ENCODE results near the gene MAPKAP1. TPM values are rescaled to one million over a fixed set of nuclear protein-coding genes. Genes with fewer than 3 reads are reported as not detected.

The MAPKAP1 gene
- total and polyA plus RNA-seq, 9 of the 15 experiments (the other 6 are each of a cell fraction or from before 2014, with no cell fraction given), result 2.6 to 82.1 (median 61.1) TPM

DNA sequence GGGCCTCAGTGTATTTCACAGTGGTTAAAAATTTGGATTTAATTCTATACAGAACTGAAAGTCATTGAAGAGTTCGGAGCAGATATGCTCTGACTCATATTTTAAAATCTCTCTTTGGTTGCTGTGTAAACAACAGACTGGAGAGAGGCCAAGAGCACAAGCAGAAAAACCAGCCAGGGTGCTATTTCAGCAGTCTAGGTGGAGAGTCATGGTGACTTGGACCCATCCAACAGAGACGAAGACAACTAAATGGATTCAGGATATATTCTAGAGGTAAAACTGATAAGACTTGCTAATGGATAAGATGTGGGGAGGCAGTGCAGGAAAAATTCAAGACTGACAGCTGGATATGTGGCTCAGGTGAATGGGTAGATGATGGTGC lies 168.9 kb downstream of the MAPKAP1 start (continued):
- TF ChIP-seq, protein P1, sequence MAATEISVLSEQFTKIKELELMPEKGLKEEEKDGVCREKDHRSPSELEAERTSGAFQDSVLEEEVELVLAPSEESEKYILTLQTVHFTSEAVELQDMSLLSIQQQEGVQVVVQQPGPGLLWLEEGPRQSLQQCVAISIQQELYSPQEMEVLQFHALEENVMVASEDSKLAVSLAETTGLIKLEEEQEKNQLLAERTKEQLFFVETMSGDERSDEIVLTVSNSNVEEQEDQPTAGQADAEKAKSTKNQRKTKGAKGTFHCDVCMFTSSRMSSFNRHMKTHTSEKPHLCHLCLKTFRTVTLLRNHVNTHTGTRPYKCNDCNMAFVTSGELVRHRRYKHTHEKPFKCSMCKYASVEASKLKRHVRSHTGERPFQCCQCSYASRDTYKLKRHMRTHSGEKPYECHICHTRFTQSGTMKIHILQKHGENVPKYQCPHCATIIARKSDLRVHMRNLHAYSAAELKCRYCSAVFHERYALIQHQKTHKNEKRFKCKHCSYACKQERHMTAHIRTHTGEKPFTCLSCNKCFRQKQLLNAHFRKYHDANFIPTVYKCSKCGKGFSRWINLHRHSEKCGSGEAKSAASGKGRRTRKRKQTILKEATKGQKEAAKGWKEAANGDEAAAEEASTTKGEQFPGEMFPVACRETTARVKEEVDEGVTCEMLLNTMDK (IDR thresholded peaks at IDR 0.05; ENCODE audit: borderline replicate concordance, insufficient read depth, low read depth, low read length, poor library complexity, severe bottlenecking), result no peak
- TF ChIP-seq, protein P2, sequence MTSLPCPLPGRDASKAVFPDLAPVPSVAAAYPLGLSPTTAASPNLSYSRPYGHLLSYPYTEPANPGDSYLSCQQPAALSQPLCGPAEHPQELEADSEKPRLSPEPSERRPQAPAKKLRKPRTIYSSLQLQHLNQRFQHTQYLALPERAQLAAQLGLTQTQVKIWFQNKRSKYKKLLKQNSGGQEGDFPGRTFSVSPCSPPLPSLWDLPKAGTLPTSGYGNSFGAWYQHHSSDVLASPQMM (CRISPR knock-in tag; IDR thresholded peaks at IDR 0.05), result no peak
- no peak for TF ChIP-seq GTF2F1 (IDR thresholded peaks at IDR 0.05; ENCODE audit: low read depth, low read length)
- TF ChIP-seq, protein P3, sequence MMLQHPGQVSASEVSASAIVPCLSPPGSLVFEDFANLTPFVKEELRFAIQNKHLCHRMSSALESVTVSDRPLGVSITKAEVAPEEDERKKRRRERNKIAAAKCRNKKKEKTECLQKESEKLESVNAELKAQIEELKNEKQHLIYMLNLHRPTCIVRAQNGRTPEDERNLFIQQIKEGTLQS (IDR thresholded peaks at IDR 0.05), result peak; percentile 55; the same call in 1 of the 2 replicates
- TF ChIP-seq, protein P3 (CRISPR knock-in tag; conservative IDR thresholded peaks at IDR 0.05), result no peak
- TF ChIP-seq NFE2 (IDR thresholded peaks at IDR 0.05; ENCODE audit: low read depth), result peak; percentile 13; the same call in 1 of the 2 replicates
- TF ChIP-seq KDM1A (IDR thresholded peaks at IDR 0.05), result peak in 1 of 2 experiments; percentile 50; a peak in 1 of 4 replicates
- TF ChIP-seq HDAC2 (IDR thresholded peaks at IDR 0.05), result 0 out of 2 replicates have a peak, but pooled peaks have one; percentile 18
- peak; percentile 82 for TF ChIP-seq SMARCE1 (IDR thresholded peaks at IDR 0.05)
- TF ChIP-seq MYNN (IDR thresholded peaks at IDR 0.05), result no peak
- TF ChIP-seq MYNN (CRISPR knock-in tag; IDR thresholded peaks at IDR 0.05), result no peak
- TF ChIP-seq JUND (IDR thresholded peaks at IDR 0.05; ENCODE audit: borderline replicate concordance, low read depth, low read length), result peak; percentile 81
- peak; percentile 80; the same call in 2 of the 3 replicates for TF ChIP-seq JUND (tag; IDR thresholded peaks at IDR 0.05; ENCODE audit: borderline replicate concordance, low read depth, low read length)
- TF ChIP-seq, protein P4, sequence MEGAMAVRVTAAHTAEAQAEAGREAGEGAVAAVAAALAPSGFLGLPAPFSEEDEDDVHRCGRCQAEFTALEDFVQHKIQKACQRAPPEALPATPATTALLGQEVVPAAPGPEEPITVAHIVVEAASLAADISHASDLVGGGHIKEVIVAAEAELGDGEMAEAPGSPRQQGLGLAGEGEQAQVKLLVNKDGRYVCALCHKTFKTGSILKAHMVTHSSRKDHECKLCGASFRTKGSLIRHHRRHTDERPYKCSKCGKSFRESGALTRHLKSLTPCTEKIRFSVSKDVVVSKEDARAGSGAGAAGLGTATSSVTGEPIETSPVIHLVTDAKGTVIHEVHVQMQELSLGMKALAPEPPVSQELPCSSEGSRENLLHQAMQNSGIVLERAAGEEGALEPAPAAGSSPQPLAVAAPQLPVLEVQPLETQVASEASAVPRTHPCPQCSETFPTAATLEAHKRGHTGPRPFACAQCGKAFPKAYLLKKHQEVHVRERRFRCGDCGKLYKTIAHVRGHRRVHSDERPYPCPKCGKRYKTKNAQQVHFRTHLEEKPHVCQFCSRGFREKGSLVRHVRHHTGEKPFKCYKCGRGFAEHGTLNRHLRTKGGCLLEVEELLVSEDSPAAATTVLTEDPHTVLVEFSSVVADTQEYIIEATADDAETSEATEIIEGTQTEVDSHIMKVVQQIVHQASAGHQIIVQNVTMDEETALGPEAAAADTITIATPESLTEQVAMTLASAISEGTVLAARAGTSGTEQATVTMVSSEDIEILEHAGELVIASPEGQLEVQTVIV (CRISPR knock-in tag; IDR thresholded peaks at IDR 0.05; ENCODE audit: borderline replicate concordance), result no peak
- peak; percentile 97 to 100 for TF ChIP-seq FOXA3 (CRISPR knock-in tag; conservative IDR thresholded peaks at IDR 0.05 in 1 of 2, IDR thresholded peaks at IDR 0.05 in 1 of 2)
- no peak for TF ChIP-seq ARHGAP35 (IDR thresholded peaks at IDR 0.05; ENCODE audit: partially characterized antibody)
- TF ChIP-seq SOX6 (IDR thresholded peaks at IDR 0.05), result peak; percentile 16; the same call in 1 of the 2 replicates
- TF ChIP-seq ZNF696 (CRISPR knock-in tag; conservative IDR thresholded peaks at IDR 0.05), result no peak
- TF ChIP-seq, protein P5, sequence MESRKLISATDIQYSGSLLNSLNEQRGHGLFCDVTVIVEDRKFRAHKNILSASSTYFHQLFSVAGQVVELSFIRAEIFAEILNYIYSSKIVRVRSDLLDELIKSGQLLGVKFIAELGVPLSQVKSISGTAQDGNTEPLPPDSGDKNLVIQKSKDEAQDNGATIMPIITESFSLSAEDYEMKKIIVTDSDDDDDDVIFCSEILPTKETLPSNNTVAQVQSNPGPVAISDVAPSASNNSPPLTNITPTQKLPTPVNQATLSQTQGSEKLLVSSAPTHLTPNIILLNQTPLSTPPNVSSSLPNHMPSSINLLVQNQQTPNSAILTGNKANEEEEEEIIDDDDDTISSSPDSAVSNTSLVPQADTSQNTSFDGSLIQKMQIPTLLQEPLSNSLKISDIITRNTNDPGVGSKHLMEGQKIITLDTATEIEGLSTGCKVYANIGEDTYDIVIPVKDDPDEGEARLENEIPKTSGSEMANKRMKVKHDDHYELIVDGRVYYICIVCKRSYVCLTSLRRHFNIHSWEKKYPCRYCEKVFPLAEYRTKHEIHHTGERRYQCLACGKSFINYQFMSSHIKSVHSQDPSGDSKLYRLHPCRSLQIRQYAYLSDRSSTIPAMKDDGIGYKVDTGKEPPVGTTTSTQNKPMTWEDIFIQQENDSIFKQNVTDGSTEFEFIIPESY (CRISPR knock-in tag; IDR thresholded peaks at IDR 0.05), result no peak
- TF ChIP-seq MXI1 (IDR thresholded peaks at IDR 0.05; ENCODE audit: low read depth, low read length), result no peak

Data from K562 (cell line).